Putamen (tissue), 1 donor: ENCODE measurements around the gene ANO9.
A peak's percentile ranks its signal among the peaks of the same experiment; 100 is the strongest.
"Not testable (repeated sequence)": the region's sequence is repeated elsewhere in the genome, so short reads cannot be mapped to it uniquely, and the experiment has no call there.

Source experiments
- DNase-seq: peaks from one replicate; pipeline ENCODE4 v3.0.0-alpha.2; 2016; ENCODE audit warnings: low spot score

The ANO9 gene

GRCh38 chr11:415640-416041 lies 26.2 kb downstream of the ANO9 start:
- no peak for DNase-seq

- no peak for DNase-seq
Measured at GRCh38 chr11:414318-414857, 27.4 kb downstream of the ANO9 start.

- no peak for DNase-seq
Measured at GRCh38 chr11:413120-414081, 28.4 kb downstream of the ANO9 start.

- no peak for DNase-seq
Measured at GRCh38 chr11:412641-413119, 29.1 kb downstream of the ANO9 start.

- not testable (repeated sequence) for DNase-seq
Measured at GRCh38 chr11:411520-411919, 30.3 kb downstream of the ANO9 start.

- DNase-seq: not testable (repeated sequence)
Measured at GRCh38 chr11:410711-411110, 31.1 kb downstream of the ANO9 start.

GRCh38 chr11:409600-410483 lies 32.0 kb downstream of the ANO9 start:
- no peak for DNase-seq

- no peak for DNase-seq
Measured at GRCh38 chr11:409008-409599, 32.7 kb downstream of the ANO9 start.

- no peak for DNase-seq
Measured at GRCh38 chr11:408154-409007, 33.4 kb downstream of the ANO9 start.

GRCh38 chr11:407651-408123 lies 34.1 kb downstream of the ANO9 start:
- no peak for DNase-seq

- peak; percentile 57 for DNase-seq
Measured at GRCh38 chr11:406796-407650, 34.8 kb downstream of the ANO9 start.

- DNase-seq: no peak
Measured at GRCh38 chr11:405954-406795, 35.6 kb downstream of the ANO9 start.

- DNase-seq: no peak
Measured at GRCh38 chr11:405323-405953, 36.4 kb downstream of the ANO9 start.

GRCh38 chr11:404551-405264 lies 37.1 kb downstream of the ANO9 start:
- DNase-seq: no peak

- no peak for DNase-seq
Measured at GRCh38 chr11:403761-404431, 37.9 kb downstream of the ANO9 start.

GRCh38 chr11:403021-403760 lies 38.6 kb downstream of the ANO9 start:
- DNase-seq: no peak
